ENCODE data around the gene PRR15L. TPM values are rescaled to one million over a fixed set of nuclear protein-coding genes. Genes with fewer than 3 reads are reported as not detected.

The PRR15L gene
- total and polyA plus RNA-seq, 2 experiments from 2014 or later: 56.5 to 66.4 TPM

- no peaks in the 10 kb centered on the region for H3K79me2 ChIP-seq
- H3K36me3 ChIP-seq (replicated peaks; ENCODE audit: insufficient read depth, low read depth): no peaks in the 10 kb centered on the region
- no peak overlapping the region for H3K27ac ChIP-seq
- H3K9me2 ChIP-seq (replicated peaks; ENCODE audit: insufficient read depth): no peaks in the 10 kb centered on the region
- H4K20me1 ChIP-seq (ENCODE audit: insufficient read depth, poor library complexity, severe bottlenecking): no peaks in the 10 kb centered on the region
- 85% methylated on average over 5 of the region's 5 CpGs for WGBS (ENCODE audit: low lambda C conversion rate, missing lambda C conversion rate)
- no peaks in the 10 kb centered on the region for H3K27me3 ChIP-seq
- DNase-seq (ENCODE audit: low spot score): no peak
- peaks cover 9% of the 10 kb centered on the region for H3K4me1 ChIP-seq (ENCODE audit: insufficient read depth)
- no peak overlapping the region for H3K4me2 ChIP-seq
- H3K9me3 ChIP-seq (ENCODE audit: low read depth): no peaks in the 10 kb centered on the region
- H2AFZ ChIP-seq: no peak overlapping the region
- H3K4me3 ChIP-seq: no peak overlapping the region
- no peak for TF ChIP-seq EZH2 (IDR thresholded peaks at IDR 0.05; ENCODE audit: borderline replicate concordance)
- TF ChIP-seq EZH2phosphoT487 (IDR thresholded peaks at IDR 0.05; ENCODE audit: low read depth, severe bottlenecking, unreplicated experiment): no peak
- TF ChIP-seq, protein P1, sequence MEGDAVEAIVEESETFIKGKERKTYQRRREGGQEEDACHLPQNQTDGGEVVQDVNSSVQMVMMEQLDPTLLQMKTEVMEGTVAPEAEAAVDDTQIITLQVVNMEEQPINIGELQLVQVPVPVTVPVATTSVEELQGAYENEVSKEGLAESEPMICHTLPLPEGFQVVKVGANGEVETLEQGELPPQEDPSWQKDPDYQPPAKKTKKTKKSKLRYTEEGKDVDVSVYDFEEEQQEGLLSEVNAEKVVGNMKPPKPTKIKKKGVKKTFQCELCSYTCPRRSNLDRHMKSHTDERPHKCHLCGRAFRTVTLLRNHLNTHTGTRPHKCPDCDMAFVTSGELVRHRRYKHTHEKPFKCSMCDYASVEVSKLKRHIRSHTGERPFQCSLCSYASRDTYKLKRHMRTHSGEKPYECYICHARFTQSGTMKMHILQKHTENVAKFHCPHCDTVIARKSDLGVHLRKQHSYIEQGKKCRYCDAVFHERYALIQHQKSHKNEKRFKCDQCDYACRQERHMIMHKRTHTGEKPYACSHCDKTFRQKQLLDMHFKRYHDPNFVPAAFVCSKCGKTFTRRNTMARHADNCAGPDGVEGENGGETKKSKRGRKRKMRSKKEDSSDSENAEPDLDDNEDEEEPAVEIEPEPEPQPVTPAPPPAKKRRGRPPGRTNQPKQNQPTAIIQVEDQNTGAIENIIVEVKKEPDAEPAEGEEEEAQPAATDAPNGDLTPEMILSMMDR (IDR thresholded peaks at IDR 0.05; ENCODE audit: poor library complexity): no peak
These were observed 28.8 kb upstream of the PRR15L start for GRCh38 chr17:47986520-47986919.

DNA sequence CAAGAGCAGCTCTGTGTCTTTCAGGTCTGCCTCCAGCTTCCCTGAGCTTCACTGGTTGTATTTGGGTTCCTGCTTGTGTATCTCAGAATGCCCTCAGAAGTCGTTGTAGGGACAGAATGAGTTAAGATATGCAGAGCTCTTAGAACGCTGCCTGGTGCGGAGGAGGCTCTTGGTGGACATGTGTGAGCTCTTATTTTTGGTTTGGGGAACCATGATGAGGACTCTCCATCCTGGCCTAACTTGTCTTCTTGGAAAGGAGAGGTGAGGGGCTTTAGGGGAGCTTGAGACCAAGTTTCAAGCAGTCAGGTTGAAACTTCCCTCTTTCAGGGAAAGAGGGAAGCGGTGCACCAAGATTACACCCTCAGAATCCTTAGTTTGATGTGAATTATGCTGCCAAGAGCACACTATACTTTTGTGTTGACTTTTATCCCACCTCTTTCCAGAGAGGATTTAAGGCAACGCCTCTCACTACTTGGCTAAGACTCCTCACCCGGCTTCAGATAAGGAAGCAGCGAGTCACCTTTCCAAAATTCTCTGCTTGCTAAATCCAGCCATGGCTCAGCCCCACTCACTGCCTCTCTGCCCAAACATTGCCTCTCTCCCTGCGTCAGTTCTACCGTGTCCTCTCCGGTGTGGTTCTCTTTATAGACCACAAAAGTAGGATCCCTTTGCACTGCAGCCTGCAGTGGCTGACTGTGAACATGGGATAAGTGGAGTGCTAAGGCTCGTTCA lies 26.0 kb upstream of the PRR15L start:
- no peaks in the 10 kb centered on the region for H3K36me3 ChIP-seq (replicated peaks; ENCODE audit: insufficient read depth, low read depth)
- no peak overlapping the region for H3K4me2 ChIP-seq

GRCh38 chr17:47982645-47983390 lies 25.1 kb upstream of the PRR15L start:
- Histone ChIP-seq H2AFZ (no peak overlapping the region), H3K9me2 (replicated peaks; ENCODE audit: insufficient read depth) (no peaks in the 10 kb centered on the region), H3K79me2 (no peaks in the 10 kb centered on the region), H3K27me3 (no peaks in the 10 kb centered on the region), H3K36me3 (replicated peaks; ENCODE audit: insufficient read depth, low read depth) (no peaks in the 10 kb centered on the region), H3K4me2 (no peak overlapping the region), H3K27ac (no peak overlapping the region), H3K9me3 (ENCODE audit: low read depth) (no peaks in the 10 kb centered on the region), H3K4me1 (ENCODE audit: insufficient read depth) (peaks cover 8% of the 10 kb centered on the region), H4K20me1 (ENCODE audit: insufficient read depth, poor library complexity, severe bottlenecking) (no peaks in the 10 kb centered on the region), H3K4me3 (no peak overlapping the region)
- DNase-seq (ENCODE audit: low spot score): no peak
- WGBS (ENCODE audit: low lambda C conversion rate, missing lambda C conversion rate): 92% methylated on average over 9 of the region's 9 CpGs
- TF ChIP-seq EZH2phosphoT487 (IDR thresholded peaks at IDR 0.05; ENCODE audit: low read depth, severe bottlenecking, unreplicated experiment) (no peak), EZH2 (IDR thresholded peaks at IDR 0.05; ENCODE audit: borderline replicate concordance) (no peak)
- TF ChIP-seq, protein P1 (IDR thresholded peaks at IDR 0.05; ENCODE audit: poor library complexity): no peak

More for the DNA sequence above, 26.0 kb upstream of the PRR15L start:
- 80% methylated on average over 11 of the region's 11 CpGs for WGBS (ENCODE audit: low lambda C conversion rate, missing lambda C conversion rate)
- no peaks in the 10 kb centered on the region for H3K9me2 ChIP-seq (replicated peaks; ENCODE audit: insufficient read depth)
- H2AFZ ChIP-seq: no peak overlapping the region
- no peak for DNase-seq (ENCODE audit: low spot score)
- H4K20me1 ChIP-seq (ENCODE audit: insufficient read depth, poor library complexity, severe bottlenecking): no peaks in the 10 kb centered on the region
- no peak overlapping the region for H3K27ac ChIP-seq
- TF ChIP-seq EZH2 (IDR thresholded peaks at IDR 0.05; ENCODE audit: borderline replicate concordance) (no peak), EZH2phosphoT487 (IDR thresholded peaks at IDR 0.05; ENCODE audit: low read depth, severe bottlenecking, unreplicated experiment) (no peak)
- TF ChIP-seq, protein P1 (IDR thresholded peaks at IDR 0.05; ENCODE audit: poor library complexity): no peak
- no peaks in the 10 kb centered on the region for H3K9me3 ChIP-seq (ENCODE audit: low read depth)
- no peaks in the 10 kb centered on the region for H3K79me2 ChIP-seq
- peaks cover 9% of the 10 kb centered on the region for H3K4me1 ChIP-seq (ENCODE audit: insufficient read depth)
- H3K27me3 ChIP-seq: no peaks in the 10 kb centered on the region
- no peak overlapping the region for H3K4me3 ChIP-seq
